Embryonic facial prominence (tissue), 1 donor: ENCODE results near the gene STAC2.

ENCODE experiments used
- DNase-seq: peaks from one replicate; pipeline ENCODE4 v3.0.0-alpha.2; 2016; ENCODE audit errors: extremely low spot score

STAC2 gene

GRCh38 chr17:39164675-39165143 is 61.0 kb downstream of the STAC2 start:
- DNase-seq, result peak; percentile 61

- no peak for DNase-seq
Observed at GRCh38 chr17:39161962-39162361, 63.8 kb downstream of the STAC2 start.
